Kidney epithelial cell (primary cell): ENCODE data around the gene FAM234B. TPM values are rescaled to one million over a fixed set of nuclear protein-coding genes. Genes with fewer than 3 reads are reported as not detected.
"Not testable (repeated sequence)": the region's sequence is repeated elsewhere in the genome, so short reads cannot be mapped to it uniquely, and the experiment has no call there.

ENCODE experiments used
- DNase-seq: peaks from one replicate; pipeline ENCODE4 v3.0.0-alpha.2; 2010; ENCODE audit warnings: low read depth
- H3K27me3 ChIP-seq: 2 replicates; pipeline ENCODE4 v1.6.0; 2011; ENCODE audit warnings: low read length; ENCODE audit not compliant: control insufficient read depth, insufficient read depth
- H3K36me3 ChIP-seq: 2 replicates; pipeline ENCODE4 v1.5.1; 2011; ENCODE audit warnings: low read length; ENCODE audit not compliant: control insufficient read depth, insufficient read depth
- H3K4me3 ChIP-seq: 2 replicates; pipeline ENCODE4 v1.5.1; 2011; ENCODE audit warnings: low read depth, mild to moderate bottlenecking, control low read depth, low read length
- total RNA-seq: library from RNA; depleted of rRNA; stranded (reverse); fragments of >200 nt; gene quantifications from 2 replicates; pipeline ENCODE4 v1.2.3, GENCODE V29; 2015
- TF ChIP-seq, protein P1 (sequence below): IDR thresholded peaks from 2 replicates; pipeline ENCODE4 v1.5.1; 2011; ENCODE audit warnings: mild to moderate bottlenecking, moderate library complexity, low read length, control low read depth, inconsistent platforms; ENCODE audit not compliant: insufficient read depth, poor library complexity, severe bottlenecking

FAM234B gene
- total RNA-seq, 1 donor from 2014 or later: 5.0 TPM

DNA sequence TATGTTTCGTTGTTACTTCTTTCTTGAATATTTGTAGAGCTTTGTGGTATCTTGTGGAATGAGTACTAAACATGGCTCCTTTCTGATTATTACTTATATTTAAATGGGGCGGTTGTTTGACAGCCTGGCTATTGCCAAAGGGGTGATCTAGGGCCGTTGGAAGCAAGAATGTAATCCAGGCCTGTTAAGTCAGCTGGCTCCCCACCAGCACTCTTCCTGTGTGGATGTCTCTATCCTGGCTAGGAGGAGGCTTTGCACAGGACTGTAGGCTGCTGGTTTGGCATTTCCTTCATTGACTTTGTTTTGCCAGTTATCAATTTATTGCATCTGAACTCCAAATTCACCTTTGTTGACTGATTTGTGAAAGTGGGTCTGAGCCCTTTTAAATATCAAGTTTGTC is 5.6 kb downstream of the FAM234B start:
- TF ChIP-seq, protein P1, sequence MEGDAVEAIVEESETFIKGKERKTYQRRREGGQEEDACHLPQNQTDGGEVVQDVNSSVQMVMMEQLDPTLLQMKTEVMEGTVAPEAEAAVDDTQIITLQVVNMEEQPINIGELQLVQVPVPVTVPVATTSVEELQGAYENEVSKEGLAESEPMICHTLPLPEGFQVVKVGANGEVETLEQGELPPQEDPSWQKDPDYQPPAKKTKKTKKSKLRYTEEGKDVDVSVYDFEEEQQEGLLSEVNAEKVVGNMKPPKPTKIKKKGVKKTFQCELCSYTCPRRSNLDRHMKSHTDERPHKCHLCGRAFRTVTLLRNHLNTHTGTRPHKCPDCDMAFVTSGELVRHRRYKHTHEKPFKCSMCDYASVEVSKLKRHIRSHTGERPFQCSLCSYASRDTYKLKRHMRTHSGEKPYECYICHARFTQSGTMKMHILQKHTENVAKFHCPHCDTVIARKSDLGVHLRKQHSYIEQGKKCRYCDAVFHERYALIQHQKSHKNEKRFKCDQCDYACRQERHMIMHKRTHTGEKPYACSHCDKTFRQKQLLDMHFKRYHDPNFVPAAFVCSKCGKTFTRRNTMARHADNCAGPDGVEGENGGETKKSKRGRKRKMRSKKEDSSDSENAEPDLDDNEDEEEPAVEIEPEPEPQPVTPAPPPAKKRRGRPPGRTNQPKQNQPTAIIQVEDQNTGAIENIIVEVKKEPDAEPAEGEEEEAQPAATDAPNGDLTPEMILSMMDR: no peak
- DNase-seq: no peak
- no peaks in the 10 kb centered on the region for H3K36me3 ChIP-seq
- H3K27me3 ChIP-seq: no peaks in the 10 kb centered on the region
- H3K4me3 ChIP-seq: no peak overlapping the region

DNA sequence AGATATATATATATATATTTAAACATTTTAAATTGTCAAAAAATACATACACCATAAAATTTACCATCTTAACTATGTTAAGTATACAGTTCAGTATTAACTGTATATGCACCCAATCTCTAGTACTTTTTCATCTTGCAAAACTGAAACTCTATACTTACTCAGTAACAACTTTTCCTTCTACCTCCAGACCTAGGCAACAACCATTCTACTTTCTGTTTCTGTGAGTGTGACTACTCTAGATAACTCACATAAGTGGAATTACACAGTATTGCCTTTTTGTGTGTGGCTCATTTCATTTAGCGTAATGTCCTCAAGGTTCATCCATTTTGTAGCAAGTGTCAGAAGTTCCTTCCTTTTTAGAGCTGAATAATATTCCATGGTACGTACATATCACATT is 8.2 kb downstream of the FAM234B start:
- TF ChIP-seq, protein P1: no peak
- H3K4me3 ChIP-seq: no peak overlapping the region
- H3K27me3 ChIP-seq: no peaks in the 10 kb centered on the region
- H3K36me3 ChIP-seq: no peaks in the 10 kb centered on the region
- DNase-seq: no peak

DNA sequence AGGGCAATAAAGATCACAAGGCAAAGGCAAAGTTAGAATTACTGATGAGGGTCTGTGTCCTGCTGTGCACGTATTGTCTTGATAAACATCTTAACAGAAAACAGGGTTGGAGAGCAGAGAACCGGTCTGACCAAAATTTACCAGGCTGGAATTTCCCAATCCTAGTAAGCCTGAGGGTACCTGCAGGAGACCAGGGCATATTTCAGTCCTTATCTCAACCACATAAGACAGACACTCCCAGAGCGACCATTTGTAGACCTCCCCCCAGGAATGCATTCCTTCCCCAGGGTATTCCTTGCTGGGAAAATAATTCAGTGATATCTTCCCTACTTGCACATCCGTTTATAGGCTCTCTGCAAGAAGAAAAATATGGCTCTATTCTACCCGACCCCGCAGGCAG is 9.4 kb downstream of the FAM234B start:
- not testable (repeated sequence) for H3K27me3 ChIP-seq, DNase-seq, H3K4me3 ChIP-seq, H3K36me3 ChIP-seq

DNA sequence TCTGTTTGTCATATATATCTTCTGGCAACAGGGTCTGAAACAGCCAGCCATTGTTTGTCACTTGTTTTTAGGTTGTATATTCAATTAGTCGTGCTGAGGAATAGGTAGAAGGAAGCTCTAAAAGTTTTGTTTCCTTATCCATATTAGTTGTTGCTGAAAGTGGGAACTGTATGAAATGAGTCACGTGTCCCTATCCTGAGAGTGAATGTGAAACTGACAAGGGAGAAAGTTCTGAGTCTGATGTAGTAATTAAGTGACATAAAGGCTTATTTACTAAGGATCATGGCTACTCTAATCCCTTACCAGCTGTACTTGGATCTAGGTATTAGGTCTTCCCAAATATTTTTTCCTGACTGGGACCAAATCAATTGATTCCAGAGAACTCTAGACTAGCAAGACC is 16.4 kb downstream of the FAM234B start:
- Histone ChIP-seq H3K36me3 (no peaks in the 10 kb centered on the region), H3K4me3 (no peak overlapping the region), H3K27me3 (no peaks in the 10 kb centered on the region)
- TF ChIP-seq, protein P1: no peak
- DNase-seq: no peak

DNA sequence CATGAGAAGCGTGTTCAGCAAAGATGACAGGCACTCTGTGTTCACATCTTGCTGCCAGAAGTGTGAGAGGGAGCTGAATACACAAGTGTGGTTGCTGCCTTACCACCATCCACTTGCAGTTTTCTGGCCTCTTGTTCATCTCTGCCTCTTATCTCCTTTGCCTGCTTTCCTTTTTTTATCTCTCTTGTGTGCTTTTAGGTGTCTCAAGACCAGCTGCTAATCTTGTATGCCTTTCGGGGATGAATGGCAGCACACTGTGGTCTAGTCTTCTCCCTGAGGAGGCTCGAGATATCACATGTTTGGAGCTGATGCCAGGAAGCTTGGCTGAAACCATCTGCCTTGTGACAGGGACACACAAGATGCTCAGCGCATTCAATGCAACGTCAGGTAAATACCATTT is 17.2 kb downstream of the FAM234B start:
- TF ChIP-seq, protein P1: no peak
- no peak for DNase-seq

DNA sequence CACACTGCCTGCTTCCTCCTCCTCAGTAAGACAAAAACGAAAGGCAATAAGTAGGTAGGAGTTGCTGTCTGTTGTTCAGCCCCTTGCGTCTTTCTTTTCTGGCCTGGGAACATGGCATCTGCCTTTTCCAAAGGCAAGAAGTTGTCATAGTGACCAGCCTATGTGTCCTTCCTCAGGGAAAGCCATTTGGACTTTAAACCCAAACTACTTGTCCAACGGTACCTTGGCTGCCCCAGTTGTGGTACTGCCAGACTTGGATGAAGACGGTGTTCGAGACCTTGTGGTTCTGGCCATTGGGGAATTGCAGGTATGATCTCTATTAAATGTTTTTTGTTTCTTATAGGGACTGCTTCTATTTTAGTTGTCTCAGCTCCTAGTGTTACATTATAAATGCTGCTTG is 18.5 kb downstream of the FAM234B start:
- Histone ChIP-seq H3K27me3 (no peaks in the 10 kb centered on the region), H3K36me3 (no peaks in the 10 kb centered on the region), H3K4me3 (no peak overlapping the region)
- DNase-seq: no peak
- TF ChIP-seq, protein P1: no peak

More for the DNA sequence above, 17.2 kb downstream of the FAM234B start:
- H3K4me3 ChIP-seq: no peak overlapping the region
- H3K27me3 ChIP-seq: no peaks in the 10 kb centered on the region
- H3K36me3 ChIP-seq: no peaks in the 10 kb centered on the region
